Nucleus accumbens (tissue), 56 donors: ENCODE measurements around the gene BAZ1B.
"Not testable (repeated sequence)": the region's sequence is repeated elsewhere in the genome, so short reads cannot be mapped to it uniquely, and the experiment has no call there.

Experiments
- DNase-seq, 56 donors: peaks; one replicate each; lab custom pipeline; 2025; lab: John Stamatoyannopoulos, UW

BAZ1B gene

GRCh38 chr7:73429622-73430505 is 92.2 kb downstream of the BAZ1B start:
- DNase-seq, result no peak

- peak in 8 of 56 donors; percentile 2 to 51 (median 21) for DNase-seq
Observed at GRCh38 chr7:73429215-73429614, 92.9 kb downstream of the BAZ1B start.

- DNase-seq, result no peak
Observed at GRCh38 chr7:73427902-73428787, 93.9 kb downstream of the BAZ1B start.

GRCh38 chr7:73426016-73426415 is 96.1 kb downstream of the BAZ1B start:
- no peak for DNase-seq

GRCh38 chr7:73425356-73425983 is 96.6 kb downstream of the BAZ1B start:
- no peak for DNase-seq

- DNase-seq, result no peak
Observed at GRCh38 chr7:73424489-73424885, 97.6 kb downstream of the BAZ1B start.

GRCh38 chr7:73423519-73424488 is 98.3 kb downstream of the BAZ1B start:
- peak in 30 of 56 donors; percentile 3 to 69 (median 19) for DNase-seq

GRCh38 chr7:73420610-73421009 is 101.5 kb downstream of the BAZ1B start:
- not testable (repeated sequence) for DNase-seq

- peak in 1 of 56 donors; percentile 8 for DNase-seq
Observed at GRCh38 chr7:73420016-73420415, 102.1 kb downstream of the BAZ1B start.

GRCh38 chr7:73418113-73418703 is 103.9 kb downstream of the BAZ1B start:
- DNase-seq, result no peak

- peak in 47 of 56 donors; percentile 10 to 78 (median 40) for DNase-seq
Observed at GRCh38 chr7:73410541-73411131, 111.5 kb downstream of the BAZ1B start.

- DNase-seq, result not testable (repeated sequence)
Observed at GRCh38 chr7:73404860-73405259, 117.2 kb downstream of the BAZ1B start.

GRCh38 chr7:73399185-73400050 is 122.7 kb downstream of the BAZ1B start:
- peak in 52 of 56 donors; percentile 10 to 80 (median 55) for DNase-seq

GRCh38 chr7:73397521-73398281 is 124.4 kb downstream of the BAZ1B start:
- DNase-seq, result peak in 3 of 56 donors; percentile 11 to 21 (median 19)

GRCh38 chr7:73395538-73396503 is 126.3 kb downstream of the BAZ1B start:
- DNase-seq, result peak in 5 of 56 donors; percentile 4 to 29 (median 19)

GRCh38 chr7:73394422-73394821 is 127.7 kb downstream of the BAZ1B start:
- DNase-seq, result no peak
